GM21825 (cell line): ENCODE measurements around the gene CDX1.
A peak's percentile ranks its signal among the peaks of the same experiment; 100 is the strongest.

Experiments used
- ATAC-seq: cut with Tn5 transposase; IDR thresholded peaks from one replicate; pipeline ENCODE4 v1.9.1; 2021; ENCODE audit warnings: mild to moderate bottlenecking, moderate library complexity; ENCODE audit not compliant: unreplicated experiment

Gene CDX1

GRCh38 chr5:150161242-150162141 is 5.1 kb upstream of the CDX1 start:
- ATAC-seq = peak; percentile 79

GRCh38 chr5:150162142-150162513 is 4.5 kb upstream of the CDX1 start:
- ATAC-seq = no peak

- no peak for ATAC-seq
These were observed 3.5 kb upstream of the CDX1 start for GRCh38 chr5:150163035-150163434.

GRCh38 chr5:150163547-150164059 is 3.0 kb upstream of the CDX1 start:
- ATAC-seq = no peak

- no peak for ATAC-seq
These were observed 2.2 kb upstream of the CDX1 start for GRCh38 chr5:150164211-150164980.

GRCh38 chr5:150166037-150166649 is 435 bp upstream of the CDX1 start:
- no peak for ATAC-seq

- no peak for ATAC-seq
These were observed 903 bp downstream of the CDX1 start for GRCh38 chr5:150167512-150167850.

GRCh38 chr5:150167908-150168307 is 1.3 kb downstream of the CDX1 start:
- ATAC-seq = no peak

GRCh38 chr5:150168864-150169263 is 2.3 kb downstream of the CDX1 start:
- ATAC-seq = no peak

GRCh38 chr5:150172145-150172544 is 5.6 kb downstream of the CDX1 start:
- no peak for ATAC-seq

GRCh38 chr5:150172556-150172955 is 6.0 kb downstream of the CDX1 start:
- no peak for ATAC-seq

GRCh38 chr5:150173161-150173560 is 6.6 kb downstream of the CDX1 start:
- ATAC-seq = no peak

- no peak for ATAC-seq
These were observed 7.7 kb downstream of the CDX1 start for GRCh38 chr5:150174285-150174684.

GRCh38 chr5:150175076-150175475 is 8.5 kb downstream of the CDX1 start:
- ATAC-seq = no peak

- ATAC-seq = no peak
These were observed 9.0 kb downstream of the CDX1 start for GRCh38 chr5:150175536-150175935.

- no peak for ATAC-seq
These were observed 10.3 kb downstream of the CDX1 start for GRCh38 chr5:150176745-150177477.

- no peak for ATAC-seq
These were observed 11.1 kb downstream of the CDX1 start for GRCh38 chr5:150177721-150178120.

- ATAC-seq = no peak
These were observed 11.7 kb downstream of the CDX1 start for GRCh38 chr5:150178262-150178661.

GRCh38 chr5:150179019-150179620 is 12.5 kb downstream of the CDX1 start:
- ATAC-seq = no peak

- no peak for ATAC-seq
These were observed 13.9 kb downstream of the CDX1 start for GRCh38 chr5:150180241-150181026.
